Astrocyte of the hippocampus (primary cell): ENCODE results near the gene TMEM121.
"Not testable (repeated sequence)": the region's sequence is repeated elsewhere in the genome, so short reads cannot be mapped to it uniquely, and the experiment has no call there.

Source experiments
- DNase-seq: peaks from one replicate; pipeline ENCODE4 v3.0.0; 2011; ENCODE audit warnings: low read depth, low spot score

TMEM121 gene

GRCh38 chr14:105568859-105569766 is 42.7 kb downstream of the TMEM121 start:
- no peak for DNase-seq

GRCh38 chr14:105570482-105570881 is 44.1 kb downstream of the TMEM121 start:
- DNase-seq: no peak

GRCh38 chr14:105571181-105571951 is 45.0 kb downstream of the TMEM121 start:
- DNase-seq: not testable (repeated sequence)

- not testable (repeated sequence) for DNase-seq
Observed at GRCh38 chr14:105572063-105572462, 45.7 kb downstream of the TMEM121 start.

DNA sequence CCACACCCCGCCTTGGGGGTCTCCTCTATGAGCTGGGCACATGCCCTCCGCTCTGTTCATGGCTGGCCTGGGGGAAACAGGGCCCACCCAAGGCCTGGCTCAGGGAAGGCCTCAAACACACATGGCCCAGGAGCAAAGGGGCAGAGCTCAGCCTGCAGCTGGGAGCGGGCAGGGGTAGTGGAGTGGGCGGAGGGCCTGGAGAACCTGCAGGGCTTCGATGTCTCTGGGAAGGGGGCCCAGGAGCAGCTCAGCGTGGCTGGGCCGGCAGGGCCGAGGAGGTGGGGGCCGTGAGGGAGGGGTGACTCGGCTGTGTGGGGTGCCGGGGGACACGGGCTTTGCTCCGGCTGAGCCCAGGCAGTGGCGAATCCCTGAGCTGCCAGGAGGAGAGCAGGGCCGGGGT is 47.5 kb downstream of the TMEM121 start:
- DNase-seq: not testable (repeated sequence)

- DNase-seq: not testable (repeated sequence)
Observed at GRCh38 chr14:105574411-105574810, 48.0 kb downstream of the TMEM121 start.

- DNase-seq: not testable (repeated sequence)
Observed at GRCh38 chr14:105575016-105575700, 48.8 kb downstream of the TMEM121 start.

DNA sequence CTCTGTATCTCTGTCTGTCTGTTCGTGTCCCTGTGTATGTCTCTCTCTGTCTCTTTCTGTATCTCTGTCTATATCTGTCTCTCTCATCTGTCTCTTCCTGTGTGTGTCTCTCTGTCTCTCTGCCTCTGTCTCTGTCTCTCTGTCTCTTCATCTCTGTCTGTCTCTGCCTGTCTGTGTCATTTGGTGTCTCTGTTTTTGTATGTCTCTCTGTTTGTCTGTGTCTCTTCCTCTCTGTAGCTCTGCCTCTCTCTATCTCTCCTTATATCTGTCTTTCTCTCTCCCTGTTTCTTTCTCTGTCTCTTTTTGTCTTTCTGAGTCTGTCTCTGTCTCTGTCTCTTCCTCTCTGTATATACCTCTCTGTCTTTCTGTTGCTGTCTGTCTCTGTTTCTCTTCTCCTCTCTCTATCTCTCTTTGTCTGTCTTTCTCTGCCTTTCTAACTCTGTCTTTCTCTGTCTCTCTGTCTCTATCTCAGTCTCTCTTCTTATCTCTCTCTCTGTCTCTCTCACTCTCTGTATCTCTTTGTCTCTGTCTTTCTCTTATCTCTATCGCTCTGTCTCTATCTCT is 50.2 kb downstream of the TMEM121 start:
- DNase-seq: no peak

- DNase-seq: no peak
Observed at GRCh38 chr14:105577314-105577861, 51.0 kb downstream of the TMEM121 start.

- DNase-seq: no peak
Observed at GRCh38 chr14:105578070-105578469, 51.7 kb downstream of the TMEM121 start.

- DNase-seq: not testable (repeated sequence)
Observed at GRCh38 chr14:105579221-105579620, 52.8 kb downstream of the TMEM121 start.
